NT2/D1 (cell line): ENCODE measurements around the gene KRT13.

Experiments used
- SUZ12 ChIP-seq: IDR thresholded peaks from 2 replicates; pipeline ENCODE4 v1.6.1; 2011; ENCODE audit not compliant: insufficient read length, insufficient read depth; ENCODE audit errors: extremely low read depth
- YY1 ChIP-seq: IDR thresholded peaks from 2 replicates; pipeline ENCODE4 v1.6.1; 2011; ENCODE audit not compliant: insufficient read length, insufficient read depth
- ZNF274 ChIP-seq: IDR thresholded peaks from 2 replicates; pipeline ENCODE4 v1.6.1; 2011; ENCODE audit warnings: mild to moderate bottlenecking, low read depth, low read length

GRCh38 chr17:41492771-41493170 is 12.6 kb downstream of the KRT13 start:
- TF ChIP-seq SUZ12 (no peak), YY1 (no peak), ZNF274 (no peak)
